Activated T-helper 9 cell treated with anti-CD3 and anti-CD28 coated beads, Interleukin-2, amount 50 U/mL, for 16 hours (primary cell): Measurements from ENCODE around the gene AP3D1.

ENCODE experiments used
- DNase-seq: peaks from one replicate; pipeline ENCODE4 v3.0.0-alpha.2; 2020; ENCODE audit warnings: low read depth

AP3D1 gene

GRCh38 chr19:2180881-2181632 is 29.7 kb upstream of the AP3D1 start:
- DNase-seq, result no peak

GRCh38 chr19:2180114-2180513 is 28.7 kb upstream of the AP3D1 start:
- no peak for DNase-seq

- DNase-seq, result no peak
Measured at GRCh38 chr19:2179095-2179494, 27.7 kb upstream of the AP3D1 start.

- no peak for DNase-seq
Measured at GRCh38 chr19:2176337-2176994, 25.1 kb upstream of the AP3D1 start.

- DNase-seq, result no peak
Measured at GRCh38 chr19:2175742-2176141, 24.4 kb upstream of the AP3D1 start.

GRCh38 chr19:2173767-2174577 is 22.6 kb upstream of the AP3D1 start:
- no peak for DNase-seq

- no peak for DNase-seq
Measured at GRCh38 chr19:2173388-2173766, 22.0 kb upstream of the AP3D1 start.

- DNase-seq, result peak; percentile 79
Measured at GRCh38 chr19:2171349-2172145, 20.2 kb upstream of the AP3D1 start.

- DNase-seq, result no peak
Measured at GRCh38 chr19:2170987-2171348, 19.6 kb upstream of the AP3D1 start.

- DNase-seq, result no peak
Measured at GRCh38 chr19:2170219-2170618, 18.9 kb upstream of the AP3D1 start.

GRCh38 chr19:2168619-2169424 is 17.5 kb upstream of the AP3D1 start:
- DNase-seq, result peak; percentile 74

- no peak for DNase-seq
Measured at GRCh38 chr19:2167896-2168618, 16.7 kb upstream of the AP3D1 start.

GRCh38 chr19:2166741-2167738 is 15.7 kb upstream of the AP3D1 start:
- no peak for DNase-seq

- no peak for DNase-seq
Measured at GRCh38 chr19:2164020-2164998, 12.9 kb upstream of the AP3D1 start.

- DNase-seq, result no peak
Measured at GRCh38 chr19:2160379-2160778, 9.0 kb upstream of the AP3D1 start.

- DNase-seq, result no peak
Measured at GRCh38 chr19:2157452-2157851, 6.1 kb upstream of the AP3D1 start.

GRCh38 chr19:2154587-2155075 is 3.3 kb upstream of the AP3D1 start:
- no peak for DNase-seq

- DNase-seq, result no peak
Measured at GRCh38 chr19:2150794-2151338, 500 bp downstream of the AP3D1 start.
